ENCODE measurements around the gene HSP90AB1. TPM values are rescaled to one million over a fixed set of nuclear protein-coding genes. Genes with fewer than 3 reads are reported as not detected.
A peak's percentile ranks its signal among the peaks of the same experiment; 100 is the strongest.

Gene HSP90AB1
- polyA plus RNA-seq, 3 donors: 119 to 242 (median 145) TPM

GRCh38 chr6:44234101-44235025 is 12.5 kb upstream of the HSP90AB1 start:
- Histone ChIP-seq H3K4me3 (replicated peaks in 1 of 3; ENCODE audit: low read depth in 2 of 3, low read length in 3 of 3) (no peak overlapping the region), H4K20me1 (ENCODE audit: insufficient read depth, low read length) (no peaks in the 10 kb centered on the region), H3K79me2 (ENCODE audit: insufficient read depth, low read length) (no peaks in the 10 kb centered on the region), H3K9me3 (replicated peaks in 1 of 2; ENCODE audit: control insufficient read depth in 1 of 2, insufficient read depth in 1 of 2, low read length in 2 of 2) (no peaks in the 10 kb centered on the region), H3K4me2 (replicated peaks; ENCODE audit: extremely low read depth, low read length, poor library complexity, severe bottlenecking) (no peak overlapping the region), H2AFZ (ENCODE audit: insufficient read depth, low read depth, low read length, poor library complexity, severe bottlenecking) (no peak overlapping the region), H3K36me3 (replicated peaks in 1 of 2; ENCODE audit: control insufficient read depth in 1 of 2, insufficient read depth in 2 of 2, low read length in 2 of 2) (peaks cover 5 to 14% of the 10 kb centered on the region in 2 donors), H3K4me1 (ENCODE audit: control insufficient read depth in 1 of 2, insufficient read depth in 2 of 2, low read length in 2 of 2) (peaks cover 32 to 35% of the 10 kb centered on the region in 2 donors), H3K9ac (ENCODE audit: insufficient read depth, low read length, poor library complexity, severe bottlenecking) (no peak overlapping the region), H3K27ac (ENCODE audit: low read depth in 1 of 2, low read length in 2 of 2) (no peak overlapping the region), H3K27me3 (ENCODE audit: control insufficient read depth in 2 of 2, insufficient read depth in 2 of 2, low read length in 2 of 2) (no peaks in the 10 kb centered on the region)
- Mint-ChIP-seq H3K36me3 (peaks cover 17 to 29% of the 10 kb centered on the region in 2 donors), H3K4me3 (no peak overlapping the region), H3K4me1 (peaks cover 53% of the 10 kb centered on the region), H3K27ac (peak overlapping the region in 3 of 7 donors; percentile 69 to 88 (median 83)), H3K9me3 (peaks cover 0 to 1% (median 0%) of the 10 kb centered on the region in 7 donors), H3K27me3 (ENCODE audit: low read depth in 3 of 3) (peaks cover 0 to 6% (median 0%) of the 10 kb centered on the region in 3 donors)
- intact Hi-C loops (cut with micrococcal nuclease): loop anchor here (5.0 kb wide), 1 partner anchor 62 kb away; no protein-coding TSS in a partner anchor
- no peak for DNase-seq
- WGBS (ENCODE audit: insufficient coverage): 69% methylated on average over 4 of the region's 5 CpGs
- peak; percentile 23 for TF ChIP-seq CTCF (IDR thresholded peaks at IDR 0.05)

GRCh38 chr6:44235269-44235668 is 11.6 kb upstream of the HSP90AB1 start:
- Histone ChIP-seq H3K4me2 (replicated peaks; ENCODE audit: extremely low read depth, low read length, poor library complexity, severe bottlenecking) (no peak overlapping the region), H2AFZ (ENCODE audit: insufficient read depth, low read depth, low read length, poor library complexity, severe bottlenecking) (no peak overlapping the region), H3K79me2 (ENCODE audit: insufficient read depth, low read length) (no peaks in the 10 kb centered on the region), H3K4me1 (ENCODE audit: control insufficient read depth in 1 of 2, insufficient read depth in 2 of 2, low read length in 2 of 2) (peaks cover 32 to 35% of the 10 kb centered on the region in 2 donors), H3K9me3 (replicated peaks in 1 of 2; ENCODE audit: control insufficient read depth in 1 of 2, insufficient read depth in 1 of 2, low read length in 2 of 2) (no peaks in the 10 kb centered on the region), H3K4me3 (replicated peaks in 1 of 3; ENCODE audit: low read depth in 2 of 3, low read length in 3 of 3) (no peak overlapping the region), H3K36me3 (replicated peaks in 1 of 2; ENCODE audit: control insufficient read depth in 1 of 2, insufficient read depth in 2 of 2, low read length in 2 of 2) (peaks cover 5 to 7% of the 10 kb centered on the region in 2 donors), H3K27ac (ENCODE audit: low read depth in 1 of 2, low read length in 2 of 2) (no peak overlapping the region), H4K20me1 (ENCODE audit: insufficient read depth, low read length) (no peaks in the 10 kb centered on the region), H3K9ac (ENCODE audit: insufficient read depth, low read length, poor library complexity, severe bottlenecking) (no peak overlapping the region), H3K27me3 (ENCODE audit: control insufficient read depth in 2 of 2, insufficient read depth in 2 of 2, low read length in 2 of 2) (no peaks in the 10 kb centered on the region)
- no peak overlapping the region for H3K4me3 Mint-ChIP-seq
- TF ChIP-seq CTCF (IDR thresholded peaks at IDR 0.05): no peak
- H3K27me3 Mint-ChIP-seq (ENCODE audit: low read depth in 3 of 3): peaks cover 0 to 6% (median 3%) of the 10 kb centered on the region in 3 donors
- H3K27ac Mint-ChIP-seq: peak overlapping the region in 3 of 7 donors; percentile 26 to 60 (median 41)
- peaks cover 16 to 23% of the 10 kb centered on the region in 2 donors for H3K36me3 Mint-ChIP-seq
- H3K4me1 Mint-ChIP-seq: peaks cover 51% of the 10 kb centered on the region
- intact Hi-C loops (cut with micrococcal nuclease): loop anchor here (5.0 kb wide), 1 partner anchor 63 kb away; no protein-coding TSS in a partner anchor
- DNase-seq: no peak
- WGBS (ENCODE audit: insufficient coverage): 71% methylated on average over 4 of the region's 6 CpGs
- no peaks in the 10 kb centered on the region for H3K9me3 Mint-ChIP-seq

All from CD14-positive monocyte (primary cell).